Right lobe of liver (tissue), 4 donors: ENCODE measurements around the gene MACROD2.

Experiments
- CTCF ChIP-seq, 4 donors: fragments of 200-600 bp in 3 of 4; fragments of 450-650 bp in 1 of 4; IDR thresholded peaks; one replicate each; pipeline versions ENCODE4 v1.5.1 to v1.8.0; 2016 to 2022; ENCODE audit warnings: antibody characterized with exemption in 4 of 4, mild to moderate bottlenecking in 2 of 4
- POLR2A ChIP-seq: fragments of 450-650 bp; IDR thresholded peaks from one replicate; pipeline ENCODE4 v1.6.1; 2017; ENCODE audit warnings: antibody characterized with exemption, mild to moderate bottlenecking
- donor health status: DM: no; HTN: no; CAD: no.
- donor health status: DM: no; HTN: no; CAD: no.
- donor health status: DM: no; HTN: yes; CAD: no.

GRCh38 chr20:15756002-15756753, 1760.9 kb downstream of the MACROD2 start:
- no peak for TF ChIP-seq CTCF (IDR thresholded peaks at IDR 0.05)
- TF ChIP-seq POLR2A: no peak
